B cell (primary cell): Measurements from ENCODE around the gene DGKB.

Experiments
- CTCF ChIP-seq: fragments of 200-600 bp; IDR thresholded peaks from one replicate; pipeline ENCODE4 v1.8.0; 2022; ENCODE audit warnings: antibody characterized with exemption, mild to moderate bottlenecking
- EZH2 ChIP-seq: IDR thresholded peaks from 2 replicates; pipeline ENCODE4 v1.6.1; 2012; ENCODE audit warnings: borderline replicate concordance, low read depth, mild to moderate bottlenecking, moderate library complexity, low read length; ENCODE audit not compliant: insufficient read depth, poor library complexity, severe bottlenecking

DNA sequence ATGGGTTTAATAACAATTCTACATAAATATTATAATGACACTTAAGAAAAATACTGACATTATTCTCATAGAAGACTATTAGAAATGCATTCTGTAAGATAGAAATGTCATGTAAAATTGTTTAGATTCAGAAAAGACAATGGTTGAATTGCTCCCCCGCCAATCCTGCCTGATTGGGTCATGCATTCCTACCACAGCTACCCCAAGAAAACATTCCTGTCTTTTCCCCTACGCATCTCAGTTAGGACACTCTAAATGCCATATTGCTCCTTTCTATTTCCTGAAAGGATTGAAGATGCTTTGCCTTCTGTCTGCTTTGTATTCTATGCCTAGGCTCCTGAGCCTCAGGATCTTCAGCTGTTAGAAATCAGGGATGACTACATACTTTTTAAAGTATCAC lies 109.4 kb downstream of the DGKB start:
- no peak for TF ChIP-seq CTCF
- TF ChIP-seq EZH2, result no peak
